Spleen (tissue), 7 donors: ENCODE measurements around the gene FAT4.

Source experiments
- CTCF ChIP-seq, 11 experiments: fragments of 200-600 bp in 7 of 11; fragments of 450-650 bp in 4 of 11; sonication (generic) in 4 of 11; IDR thresholded peaks in 8 of 11; conservative IDR thresholded peaks in 3 of 11; 1 replicate in 7 of 11; 2 replicates in 4 of 11; pipeline versions ENCODE4 v1.4.0 to v1.8.0; 2016 to 2021; ENCODE audit warnings: antibody characterized with exemption in 11 of 11, inconsistent platforms in 4 of 11, mild to moderate bottlenecking in 1 of 11
- POLR2A ChIP-seq, 3 donors: fragments of 450-650 bp; IDR thresholded peaks; one replicate each; pipeline ENCODE4 v1.5.1; 2017; ENCODE audit warnings: antibody characterized with exemption in 3 of 3, mild to moderate bottlenecking in 1 of 3
- donor health status: DM: no; HTN: no; CAD: no; lungs with moderate emphysema.
- donor health status: DM: no; HTN: no; CAD: no.
- donor health status: DM: no; HTN: no; CAD: no.

GRCh38 chr4:125355791-125356190 lies 41.0 kb downstream of the FAT4 start:
- TF ChIP-seq CTCF (IDR thresholded peaks at IDR 0.05 in 8 of 11, conservative IDR thresholded peaks at IDR 0.05 in 3 of 11) (no peak), POLR2A (IDR thresholded peaks at IDR 0.05) (no peak)
